Thyroid gland (tissue), 4 donors: Measurements from ENCODE around the gene MPP1.

Experiments
- POLR2A ChIP-seq, 2 donors: fragments of 450-650 bp; IDR thresholded peaks; one replicate each; pipeline ENCODE4 v1.6.1; 2017; ENCODE audit warnings: antibody characterized with exemption in 2 of 2, mild to moderate bottlenecking in 2 of 2, moderate library complexity in 1 of 2
- TF ChIP-seq, protein P1 (sequence below), 6 experiments: fragments of 200-600 bp in 3 of 6; fragments of 450-650 bp in 3 of 6; sonication (generic) in 3 of 6; IDR thresholded peaks; one replicate each; pipeline ENCODE4 v1.5.1; 2016 to 2019; ENCODE audit warnings: antibody characterized with exemption in 6 of 6, mild to moderate bottlenecking in 2 of 6, inconsistent platforms in 1 of 6, moderate library complexity in 1 of 6

DNA sequence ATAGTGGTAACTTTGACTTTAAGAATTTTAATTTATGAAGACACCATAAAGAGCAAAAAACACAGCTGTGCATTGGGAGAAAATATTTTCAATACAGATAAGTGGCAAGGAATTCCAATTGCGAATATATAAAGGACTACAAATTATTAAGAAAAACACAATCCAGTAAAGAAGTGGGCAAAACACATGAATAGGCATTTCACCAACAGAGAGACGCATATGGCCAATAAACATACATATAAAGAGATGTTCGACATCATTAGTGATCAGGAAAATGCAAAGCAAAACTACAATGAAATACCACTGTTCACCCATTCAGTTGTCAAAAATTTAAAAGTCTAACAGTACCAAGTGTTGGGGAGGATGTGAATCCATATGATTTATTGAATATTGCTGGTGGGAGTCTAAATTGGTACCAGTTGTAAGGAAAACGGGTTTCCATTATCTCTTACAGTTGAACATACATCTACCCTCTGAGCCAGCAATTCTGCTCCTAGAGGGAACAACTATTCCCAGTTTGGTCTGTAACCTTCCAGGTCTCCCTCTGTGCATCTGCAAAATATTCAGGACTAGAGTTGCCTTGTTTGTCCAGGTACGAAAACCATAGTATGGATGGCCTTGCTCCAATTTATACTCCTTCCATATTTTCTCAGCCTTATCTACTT is 1.7 kb upstream of the MPP1 start:
- TF ChIP-seq, protein P1, sequence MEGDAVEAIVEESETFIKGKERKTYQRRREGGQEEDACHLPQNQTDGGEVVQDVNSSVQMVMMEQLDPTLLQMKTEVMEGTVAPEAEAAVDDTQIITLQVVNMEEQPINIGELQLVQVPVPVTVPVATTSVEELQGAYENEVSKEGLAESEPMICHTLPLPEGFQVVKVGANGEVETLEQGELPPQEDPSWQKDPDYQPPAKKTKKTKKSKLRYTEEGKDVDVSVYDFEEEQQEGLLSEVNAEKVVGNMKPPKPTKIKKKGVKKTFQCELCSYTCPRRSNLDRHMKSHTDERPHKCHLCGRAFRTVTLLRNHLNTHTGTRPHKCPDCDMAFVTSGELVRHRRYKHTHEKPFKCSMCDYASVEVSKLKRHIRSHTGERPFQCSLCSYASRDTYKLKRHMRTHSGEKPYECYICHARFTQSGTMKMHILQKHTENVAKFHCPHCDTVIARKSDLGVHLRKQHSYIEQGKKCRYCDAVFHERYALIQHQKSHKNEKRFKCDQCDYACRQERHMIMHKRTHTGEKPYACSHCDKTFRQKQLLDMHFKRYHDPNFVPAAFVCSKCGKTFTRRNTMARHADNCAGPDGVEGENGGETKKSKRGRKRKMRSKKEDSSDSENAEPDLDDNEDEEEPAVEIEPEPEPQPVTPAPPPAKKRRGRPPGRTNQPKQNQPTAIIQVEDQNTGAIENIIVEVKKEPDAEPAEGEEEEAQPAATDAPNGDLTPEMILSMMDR (IDR thresholded peaks at IDR 0.05): no peak
- TF ChIP-seq POLR2A (IDR thresholded peaks at IDR 0.05): no peak
